GM18867 (cell line): Measurements from ENCODE around the gene ABLIM2.
"Not testable (repeated sequence)": the region's sequence is repeated elsewhere in the genome, so short reads cannot be mapped to it uniquely, and the experiment has no call there.

ENCODE experiments used
- ATAC-seq: cut with Tn5 transposase; IDR thresholded peaks from one replicate; pipeline ENCODE4 v1.9.1; 2021; ENCODE audit warnings: mild to moderate bottlenecking, moderate library complexity; ENCODE audit not compliant: unreplicated experiment

Gene ABLIM2

GRCh38 chr4:7947927-7948326 lies 210.7 kb downstream of the ABLIM2 start:
- ATAC-seq = no peak

GRCh38 chr4:7945709-7946380 lies 212.8 kb downstream of the ABLIM2 start:
- no peak for ATAC-seq

GRCh38 chr4:7944599-7945220 lies 213.9 kb downstream of the ABLIM2 start:
- ATAC-seq = no peak

GRCh38 chr4:7943688-7944087 lies 214.9 kb downstream of the ABLIM2 start:
- not testable (repeated sequence) for ATAC-seq

GRCh38 chr4:7943211-7943610 lies 215.4 kb downstream of the ABLIM2 start:
- no peak for ATAC-seq

GRCh38 chr4:7941965-7942496 lies 216.6 kb downstream of the ABLIM2 start:
- no peak for ATAC-seq

- ATAC-seq = no peak
These were observed 217.3 kb downstream of the ABLIM2 start for GRCh38 chr4:7941111-7941964.

- ATAC-seq = peak; percentile 76
These were observed 219.1 kb downstream of the ABLIM2 start, which contains the start of gene AFAP1 for GRCh38 chr4:7939377-7940108. Gene AFAP1 (minus strand): TSS chr4:7939861. CDS start chr4:7872078, 67,783 bp downstream.

- ATAC-seq = no peak
These were observed 219.8 kb downstream of the ABLIM2 start for GRCh38 chr4:7938609-7939376.

GRCh38 chr4:7938266-7938608 lies 220.4 kb downstream of the ABLIM2 start:
- ATAC-seq = no peak

GRCh38 chr4:7937006-7937405 lies 221.6 kb downstream of the ABLIM2 start:
- ATAC-seq = no peak

- no peak for ATAC-seq
These were observed 224.7 kb downstream of the ABLIM2 start for GRCh38 chr4:7933651-7934510.

- ATAC-seq = no peak
These were observed 226.3 kb downstream of the ABLIM2 start for GRCh38 chr4:7932287-7932686.

GRCh38 chr4:7929118-7929951 lies 229.3 kb downstream of the ABLIM2 start:
- no peak for ATAC-seq

- no peak for ATAC-seq
These were observed 229.9 kb downstream of the ABLIM2 start for GRCh38 chr4:7928711-7929110.

- ATAC-seq = no peak
These were observed 231.8 kb downstream of the ABLIM2 start for GRCh38 chr4:7926822-7927221.

- ATAC-seq = no peak
These were observed 234.0 kb downstream of the ABLIM2 start for GRCh38 chr4:7924570-7924969.

- no peak for ATAC-seq
These were observed 234.4 kb downstream of the ABLIM2 start for GRCh38 chr4:7924163-7924562.
